ENCODE measurements around the gene DYNLL2. TPM values are rescaled to one million over a fixed set of nuclear protein-coding genes. Genes with fewer than 3 reads are reported as not detected.

DYNLL2 gene
- total RNA-seq, 1 experiment from 2014 or later: 38.7 TPM

- H3K4me1 ChIP-seq (ENCODE audit: insufficient read depth, low read length): no peaks in the 10 kb centered on the region
- H2AK5ac ChIP-seq (ENCODE audit: insufficient read length, low read length): no peak overlapping the region
- no peak overlapping the region for H3K27ac ChIP-seq (ENCODE audit: insufficient read length, low read depth, low read length)
- Mint-ChIP-seq H3K27me3 (ENCODE audit: low read depth) (peaks cover 20% of the 10 kb centered on the region), H3K27ac (no peak overlapping the region), H3K4me3 (no peak overlapping the region), H3K9me3 (no peaks in the 10 kb centered on the region), H3K36me3 (ENCODE audit: insufficient read depth in 1 of 3, low read depth in 3 of 3) (no peaks in the 10 kb centered on the region), H3K4me1 (no peaks in the 10 kb centered on the region)
- H3K9ac ChIP-seq (ENCODE audit: extremely low read depth, insufficient read length, low read length): no peak overlapping the region
- H3K23me2 ChIP-seq (ENCODE audit: insufficient read length, low read depth, low read length, poor library complexity, severe bottlenecking): no peaks in the 10 kb centered on the region
- H3T11ph ChIP-seq (ENCODE audit: low read length): no peak overlapping the region
- H2BK120ac ChIP-seq (ENCODE audit: low read depth, low read length, poor library complexity, severe bottlenecking): no peak overlapping the region
- no peak overlapping the region for H2BK20ac ChIP-seq (ENCODE audit: low read depth, low read length, poor library complexity, severe bottlenecking)
- no peak for DNase-seq
- no peak overlapping the region for H3K4me2 ChIP-seq (ENCODE audit: insufficient read depth, insufficient read length, low read length)
- no peaks in the 10 kb centered on the region for H3K79me2 ChIP-seq (ENCODE audit: insufficient read depth, low read length)
- no peak overlapping the region for H3K4ac ChIP-seq (ENCODE audit: low read depth, low read length)
- TF ChIP-seq, protein P1, sequence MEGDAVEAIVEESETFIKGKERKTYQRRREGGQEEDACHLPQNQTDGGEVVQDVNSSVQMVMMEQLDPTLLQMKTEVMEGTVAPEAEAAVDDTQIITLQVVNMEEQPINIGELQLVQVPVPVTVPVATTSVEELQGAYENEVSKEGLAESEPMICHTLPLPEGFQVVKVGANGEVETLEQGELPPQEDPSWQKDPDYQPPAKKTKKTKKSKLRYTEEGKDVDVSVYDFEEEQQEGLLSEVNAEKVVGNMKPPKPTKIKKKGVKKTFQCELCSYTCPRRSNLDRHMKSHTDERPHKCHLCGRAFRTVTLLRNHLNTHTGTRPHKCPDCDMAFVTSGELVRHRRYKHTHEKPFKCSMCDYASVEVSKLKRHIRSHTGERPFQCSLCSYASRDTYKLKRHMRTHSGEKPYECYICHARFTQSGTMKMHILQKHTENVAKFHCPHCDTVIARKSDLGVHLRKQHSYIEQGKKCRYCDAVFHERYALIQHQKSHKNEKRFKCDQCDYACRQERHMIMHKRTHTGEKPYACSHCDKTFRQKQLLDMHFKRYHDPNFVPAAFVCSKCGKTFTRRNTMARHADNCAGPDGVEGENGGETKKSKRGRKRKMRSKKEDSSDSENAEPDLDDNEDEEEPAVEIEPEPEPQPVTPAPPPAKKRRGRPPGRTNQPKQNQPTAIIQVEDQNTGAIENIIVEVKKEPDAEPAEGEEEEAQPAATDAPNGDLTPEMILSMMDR (conservative IDR thresholded peaks at IDR 0.05): no peak
- H4K20me1 ChIP-seq (ENCODE audit: control insufficient read depth, insufficient read depth, insufficient read length): no peaks in the 10 kb centered on the region
- H3K79me1 ChIP-seq (ENCODE audit: insufficient read depth, low read depth, low read length, poor library complexity, severe bottlenecking): no peaks in the 10 kb centered on the region
- no peak overlapping the region for H4K91ac ChIP-seq (ENCODE audit: insufficient read length, low read depth, low read length)
- no peak overlapping the region for H3K18ac ChIP-seq (ENCODE audit: insufficient read length, low read depth, low read length)
- no peaks in the 10 kb centered on the region for H3K27me3 ChIP-seq (ENCODE audit: insufficient read depth, low read length)
- H3K23ac ChIP-seq (ENCODE audit: insufficient read length, low read depth, low read length): no peak overlapping the region
- WGBS (ENCODE audit: extremely low coverage, insufficient read length, low lambda C conversion rate): no CpG with 5 or more reads among the region's 8 CpGs
- no peak overlapping the region for H4K8ac ChIP-seq (replicated peaks; ENCODE audit: insufficient read length, low read depth, low read length)
- no peak overlapping the region for H3K14ac ChIP-seq (ENCODE audit: insufficient read depth, low read length)
- no peak overlapping the region for H4K5ac ChIP-seq (ENCODE audit: insufficient read length, low read depth, low read length)
- H2BK12ac ChIP-seq (ENCODE audit: insufficient read length, low read depth, low read length): no peak overlapping the region
- no peak overlapping the region for H2AFZ ChIP-seq (ENCODE audit: low read length)
- no peak overlapping the region for H2BK15ac ChIP-seq (ENCODE audit: low read depth, low read length)
- no peak overlapping the region for H2BK5ac ChIP-seq (ENCODE audit: insufficient read length, low read length)
- H3K9me3 ChIP-seq (ENCODE audit: control insufficient read depth, low read depth, low read length): no peaks in the 10 kb centered on the region
- H3K56ac ChIP-seq (ENCODE audit: insufficient read length, low read depth, low read length): no peak overlapping the region
These were observed 30.1 kb upstream of the DYNLL2 start for GRCh38 chr17:58052945-58053715.

Data from H9 (cell line).